ENCODE results near the gene MTX1. TPM values are rescaled to one million over a fixed set of nuclear protein-coding genes. Genes with fewer than 3 reads are reported as not detected.

Gene MTX1
- 61.2 to 76.7 TPM (median 74.1 TPM) in 5 replicates for total RNA-seq (2022; extraction: Qiagen RNA extraction; ENCODE audit: low read depth)

GRCh38 chr1:155208541-155209311, at the start of gene MTX1:
Gene MTX1, plus strand, starts transcription at chr1:155208695. Its CDS starts 110 bp downstream, at chr1:155208805.

GRCh38 chr1:155172732-155173477, 35.6 kb upstream of the MTX1 start, which contains the start of gene KRTCAP2:
Gene KRTCAP2, minus strand, starts transcription at chr1:155173304. Its CDS starts 80 bp downstream, at chr1:155173224.

GRCh38 chr1:155173478-155174323, 34.8 kb upstream of the MTX1 start, which contains the start of gene TRIM46:
Gene TRIM46, plus strand, starts transcription at chr1:155173849. Its CDS starts 118 bp downstream, at chr1:155173967.

GRCh38 chr1:155207806-155208540, 522 bp upstream of the MTX1 start, which contains the start of gene THBS3:
Gene THBS3, minus strand, starts transcription at chr1:155207897. Its CDS starts 21 bp downstream, at chr1:155207876.

GRCh38 chr1:155255243-155256007, 46.9 kb downstream of the MTX1 start, which contains the start of gene ENTREP3:
Gene ENTREP3, minus strand, starts transcription at chr1:155255483. Its CDS starts 606 bp downstream, at chr1:155254877.

GRCh38 chr1:155261852-155262673, 53.6 kb downstream of the MTX1 start, which contains the start of gene SCAMP3:
Gene SCAMP3, minus strand, starts transcription at chr1:155262360. Its CDS starts 209 bp downstream, at chr1:155262151.

Other genes with a start within 250 kb of the MTX1 start
- 19.5 to 24.1 TPM (median 22.6 TPM) in 5 replicates for gene PYGO2, start 246.9 kb upstream of the MTX1 start, total RNA-seq (2022; extraction: Qiagen RNA extraction; ENCODE audit: low read depth)
- gene SHC1, start 237.9 kb upstream of the MTX1 start, total RNA-seq (2022; extraction: Qiagen RNA extraction; ENCODE audit: low read depth) = 128 to 150 TPM (median 144 TPM) in 5 replicates
- 325 to 385 TPM (median 338 TPM) in 5 replicates for gene CKS1B, start 234.0 kb upstream of the MTX1 start, total RNA-seq (2022; extraction: Qiagen RNA extraction; ENCODE audit: low read depth)
- 33.1 to 53.6 TPM (median 42.5 TPM) in 5 replicates for gene FLAD1, start 225.4 kb upstream of the MTX1 start, total RNA-seq (2022; extraction: Qiagen RNA extraction; ENCODE audit: low read depth)
- not detected in 5 replicates for gene LENEP, start 215.1 kb upstream of the MTX1 start, total RNA-seq (2022; extraction: Qiagen RNA extraction; ENCODE audit: low read depth)
- gene ZBTB7B, start 205.9 kb upstream of the MTX1 start, total RNA-seq (2022; extraction: Qiagen RNA extraction; ENCODE audit: low read depth) = 18.9 to 28.7 TPM (median 22.3 TPM) in 5 replicates
- gene DCST2, start 174.9 kb upstream of the MTX1 start, total RNA-seq (2022; extraction: Qiagen RNA extraction; ENCODE audit: low read depth) = 0.08 to 0.67 TPM (median 0.45 TPM) in 5 replicates
- not detected in 5 replicates for gene DCST1, start 174.9 kb upstream of the MTX1 start, total RNA-seq (2022; extraction: Qiagen RNA extraction; ENCODE audit: low read depth)
- gene ADAM15, start 157.4 kb upstream of the MTX1 start, total RNA-seq (2022; extraction: Qiagen RNA extraction; ENCODE audit: low read depth) = 52.7 to 85.0 TPM (median 72.2 TPM) in 5 replicates
- gene EFNA4, start 145.0 kb upstream of the MTX1 start, total RNA-seq (2022; extraction: Qiagen RNA extraction; ENCODE audit: low read depth) = 7.2 to 9.3 TPM (median 7.9 TPM) in 5 replicates
- 3.0 to 5.4 TPM (median 3.9 TPM) in 5 replicates for gene EFNA3, start 129.9 kb upstream of the MTX1 start, total RNA-seq (2022; extraction: Qiagen RNA extraction; ENCODE audit: low read depth)
- 34.4 to 48.7 TPM (median 37.8 TPM) in 5 replicates for gene EFNA1, start 80.8 kb upstream of the MTX1 start, total RNA-seq (2022; extraction: Qiagen RNA extraction; ENCODE audit: low read depth)
- 33.6 to 37.6 TPM (median 35.3 TPM) in 5 replicates for gene SLC50A1, start 72.8 kb upstream of the MTX1 start, total RNA-seq (2022; extraction: Qiagen RNA extraction; ENCODE audit: low read depth)
- 64.1 to 107 TPM (median 94.9 TPM) in 5 replicates for gene DPM3, start 68.2 kb upstream of the MTX1 start, total RNA-seq (2022; extraction: Qiagen RNA extraction; ENCODE audit: low read depth)
- gene KRTCAP2, start 35.4 kb upstream of the MTX1 start, total RNA-seq (2022; extraction: Qiagen RNA extraction; ENCODE audit: low read depth) = 193 to 252 TPM (median 242 TPM) in 5 replicates
- 1.1 to 2.2 TPM (median 1.4 TPM) in 5 replicates for gene TRIM46, start 34.8 kb upstream of the MTX1 start, total RNA-seq (2022; extraction: Qiagen RNA extraction; ENCODE audit: low read depth)
- gene THBS3, start 798 bp upstream of the MTX1 start, total RNA-seq (2022; extraction: Qiagen RNA extraction; ENCODE audit: low read depth) = 5.5 to 10.3 TPM (median 7.8 TPM) in 5 replicates
- 27.2 to 41.6 TPM (median 36.2 TPM) in 5 replicates for gene ENTREP3, start 46.8 kb downstream of the MTX1 start, total RNA-seq (2022; extraction: Qiagen RNA extraction; ENCODE audit: low read depth)
- gene SCAMP3, start 53.7 kb downstream of the MTX1 start, total RNA-seq (2022; extraction: Qiagen RNA extraction; ENCODE audit: low read depth) = 95.7 to 138 TPM (median 124 TPM) in 5 replicates
- 20.3 to 28.2 TPM (median 22.9 TPM) in 5 replicates for gene CLK2, start 64.8 kb downstream of the MTX1 start, total RNA-seq (2022; extraction: Qiagen RNA extraction; ENCODE audit: low read depth)
- 2.6 to 6.2 TPM (median 4.4 TPM) in 5 replicates for gene HCN3, start 68.8 kb downstream of the MTX1 start, total RNA-seq (2022; extraction: Qiagen RNA extraction; ENCODE audit: low read depth)
- gene PKLR, start 92.7 kb downstream of the MTX1 start, total RNA-seq (2022; extraction: Qiagen RNA extraction; ENCODE audit: low read depth) = 0.03 TPM in 1 of 5 replicates, not detected in the others
- gene FDPS, start 100.2 kb downstream of the MTX1 start, total RNA-seq (2022; extraction: Qiagen RNA extraction; ENCODE audit: low read depth) = 158 to 185 TPM (median 166 TPM) in 5 replicates
- 36.2 to 57.5 TPM (median 48.6 TPM) in 5 replicates for gene RUSC1, start 112.2 kb downstream of the MTX1 start, total RNA-seq (2022; extraction: Qiagen RNA extraction; ENCODE audit: low read depth)